Fibroblast of skin of left quadriceps (primary cell): ENCODE data around the gene SCAF1.

ENCODE experiments used
- DNase-seq, 2 experiments: peaks; one replicate each; pipeline ENCODE4 v3.0.0-alpha.2; 2013; ENCODE audit warnings: low read depth in 2 of 2

The SCAF1 gene

GRCh38 chr19:49646586-49646985 lies 4.6 kb downstream of the SCAF1 start:
- DNase-seq = no peak

GRCh38 chr19:49651029-49651819 lies 9.2 kb downstream of the SCAF1 start:
- no peak for DNase-seq

- no peak for DNase-seq
Measured at GRCh38 chr19:49651820-49652550, 10.0 kb downstream of the SCAF1 start.

- no peak for DNase-seq
Measured at GRCh38 chr19:49652551-49653465, 10.8 kb downstream of the SCAF1 start.

- DNase-seq = no peak
Measured at GRCh38 chr19:49653466-49653806, 11.4 kb downstream of the SCAF1 start.

DNA sequence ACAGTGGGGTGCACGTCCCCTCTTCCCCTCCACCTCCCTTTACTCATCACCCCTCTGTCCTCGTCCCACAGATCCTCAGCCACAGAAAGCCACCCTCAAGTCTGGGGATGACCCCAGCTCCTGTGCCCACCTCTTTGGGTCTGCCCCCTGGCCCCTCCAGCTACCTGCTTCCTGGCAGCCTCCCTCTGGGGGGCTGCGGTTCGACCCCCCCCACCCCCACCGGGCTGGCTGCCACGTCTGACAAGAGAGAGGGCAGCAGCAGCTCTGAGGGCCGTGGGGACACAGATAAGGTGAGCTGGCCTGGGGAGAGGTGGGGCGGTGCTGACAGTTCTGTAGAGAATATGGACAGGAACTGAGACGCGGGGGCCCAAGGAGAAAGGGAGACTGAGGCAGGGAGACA lies 12.6 kb downstream of the SCAF1 start:
- DNase-seq = no peak

DNA sequence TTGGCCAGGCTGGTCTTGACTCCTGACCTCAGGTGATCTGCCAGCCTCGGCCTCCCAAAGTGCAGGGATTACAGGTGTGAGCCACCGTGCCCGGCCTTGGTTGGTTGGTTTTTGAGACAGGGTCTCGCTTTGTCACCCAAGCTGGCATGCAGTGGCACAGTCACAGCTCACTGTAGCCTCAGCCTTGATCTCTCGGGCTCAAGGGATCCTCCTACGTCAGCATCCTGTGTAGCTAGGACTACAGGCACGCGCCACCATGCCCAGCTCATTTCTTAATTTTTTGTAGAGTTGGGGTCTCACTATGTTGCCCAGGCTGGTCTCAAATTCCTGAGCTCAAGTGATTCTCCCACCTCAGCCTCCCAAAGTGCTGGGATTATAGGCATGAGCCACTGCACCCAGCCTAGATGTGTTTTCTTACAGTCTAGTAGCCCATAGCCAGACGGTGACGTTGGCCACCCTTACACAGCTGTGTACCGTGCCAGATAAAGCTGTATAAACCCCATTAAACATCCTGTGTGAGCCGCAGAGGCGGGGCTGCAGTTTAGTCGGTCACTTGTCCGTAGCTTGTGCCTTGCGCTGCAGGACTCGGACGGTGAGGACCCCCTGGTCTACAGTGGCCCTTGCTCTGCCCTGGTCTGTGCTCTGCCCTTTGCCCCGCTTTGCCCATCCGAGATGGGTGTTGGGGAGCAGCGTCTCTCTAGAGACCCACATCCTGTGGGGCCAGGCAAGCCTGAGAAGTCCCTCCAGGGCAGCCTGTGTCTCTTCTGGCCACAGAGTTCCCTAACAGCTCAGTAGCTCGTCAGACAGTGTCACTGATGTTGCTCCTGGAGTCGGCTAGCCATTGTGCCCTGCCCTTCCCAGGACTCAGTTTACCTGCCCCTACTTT lies 13.8 kb downstream of the SCAF1 start:
- no peak for DNase-seq

GRCh38 chr19:49656456-49657109 lies 14.6 kb downstream of the SCAF1 start:
- no peak for DNase-seq

GRCh38 chr19:49657493-49658138 lies 15.6 kb downstream of the SCAF1 start:
- DNase-seq = no peak

DNA sequence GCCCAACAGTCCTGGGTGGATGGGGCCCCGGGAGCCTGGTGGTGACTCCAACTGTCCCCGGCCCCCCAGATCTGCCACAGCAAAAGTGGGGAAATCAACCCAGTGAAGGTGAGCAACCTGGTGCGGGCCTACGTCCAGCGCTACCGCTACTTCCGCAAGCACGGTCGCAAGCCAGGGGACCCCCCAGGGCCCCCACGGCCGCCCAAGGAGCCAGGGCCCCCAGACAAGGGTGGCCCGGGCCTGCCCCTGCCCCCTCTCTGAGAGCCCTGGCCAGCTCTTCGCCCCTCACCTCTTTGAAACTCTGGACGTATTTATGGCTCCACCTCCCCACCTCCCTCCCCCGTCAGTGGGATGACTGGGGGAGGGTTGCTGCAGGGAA lies 16.1 kb downstream of the SCAF1 start:
- DNase-seq = no peak

- no peak for DNase-seq
Measured at GRCh38 chr19:49658566-49659442, 16.8 kb downstream of the SCAF1 start.

- DNase-seq = no peak
Measured at GRCh38 chr19:49660338-49660961, 18.4 kb downstream of the SCAF1 start.

- DNase-seq = no peak
Measured at GRCh38 chr19:49662011-49662410, 20.0 kb downstream of the SCAF1 start.

DNA sequence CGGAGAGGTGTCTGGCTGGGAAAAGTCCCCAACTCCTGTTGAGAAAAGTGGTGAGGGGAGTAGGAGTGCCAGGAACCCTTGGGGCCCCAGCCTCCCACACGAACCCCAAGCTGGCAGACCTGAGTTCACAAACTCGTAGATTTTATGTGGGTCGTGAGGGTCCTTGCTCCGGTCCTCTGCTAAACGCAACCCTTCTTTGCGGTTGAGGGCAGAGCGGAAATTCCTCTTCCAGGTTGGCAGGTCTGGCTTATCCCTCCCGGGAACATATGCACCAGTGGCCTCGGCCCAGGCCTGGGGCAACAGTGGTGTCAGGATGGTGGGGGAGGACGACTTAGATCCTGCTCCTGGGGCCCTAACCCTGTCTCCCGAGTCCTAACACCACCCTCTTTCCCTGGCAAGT lies 21.2 kb downstream of the SCAF1 start:
- DNase-seq = no peak

GRCh38 chr19:49664171-49665035 lies 22.4 kb downstream of the SCAF1 start:
- peak in 1 of 2 experiments; percentile 36 for DNase-seq

DNA sequence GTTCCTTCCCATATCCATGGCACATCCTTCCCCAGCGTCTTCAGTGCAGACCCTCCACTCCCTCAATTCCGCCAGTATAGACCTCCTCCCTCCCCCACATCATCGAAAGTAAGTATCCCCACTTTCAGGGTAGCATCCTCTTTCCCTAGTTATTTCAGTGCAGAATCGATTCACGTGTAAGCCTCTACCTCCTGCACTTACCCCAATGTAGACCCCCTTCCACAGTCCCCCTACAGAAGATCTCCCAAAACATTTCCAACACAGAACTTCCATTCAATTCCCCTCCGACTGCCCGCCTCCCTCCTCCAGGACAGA lies 23.0 kb downstream of the SCAF1 start:
- no peak for DNase-seq

DNA sequence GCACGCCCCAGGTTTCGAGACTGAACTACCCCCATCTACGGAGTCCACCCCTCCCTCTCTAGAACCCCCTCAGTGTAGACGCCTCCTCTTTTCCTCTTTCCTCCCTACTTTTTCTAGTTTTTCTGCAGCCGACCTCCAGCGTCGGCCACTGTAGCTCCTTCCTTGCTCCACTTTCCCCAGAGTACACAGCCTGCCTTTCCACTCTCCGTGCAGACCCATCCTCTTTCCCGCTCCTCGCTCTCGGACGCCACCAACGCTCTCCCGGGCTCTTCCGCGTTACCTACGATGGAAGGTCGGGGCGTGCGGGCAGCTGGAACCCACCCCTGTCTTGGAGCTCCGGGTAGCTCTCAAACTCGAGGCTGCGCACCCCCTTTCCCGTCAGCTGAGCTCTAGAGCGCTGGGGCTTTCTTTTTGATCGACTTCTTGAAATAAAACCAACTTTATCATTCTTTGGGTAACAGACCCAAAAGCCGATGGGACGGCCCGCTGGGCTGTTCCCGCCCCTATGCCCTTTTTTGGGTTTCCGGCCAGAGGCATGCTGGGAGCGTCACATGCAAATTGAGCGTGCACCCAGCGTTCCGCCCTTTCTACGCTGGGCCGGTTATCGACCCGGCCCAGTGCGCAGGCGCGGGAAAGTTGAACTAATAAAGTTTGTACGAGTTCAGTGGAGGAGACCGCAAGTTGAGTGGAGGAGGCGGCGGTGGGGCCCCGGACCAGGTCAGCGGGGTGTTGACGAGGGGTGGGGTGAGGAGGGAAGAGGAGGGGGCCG lies 23.5 kb downstream of the SCAF1 start, which contains the start of the genes BCL2L12 and IRF3:
Gene BCL2L12 (plus strand): TSS at position 583 of the 769 bp plus-strand sequence. CDS start 760 bp downstream, outside the sequence.
Gene IRF3 (minus strand): TSS at position 507 of the 769 bp plus-strand sequence. CDS start 1,019 bp downstream, outside the sequence.
- DNase-seq = peak; percentile 90 to 91
